Lower leg skin (tissue), 3 donors: ENCODE data around the gene TBC1D7.

Experiments
- POLR2A ChIP-seq, 2 donors: fragments of 450-650 bp; IDR thresholded peaks; one replicate each; pipeline ENCODE4 v1.6.1; 2016 to 2017; ENCODE audit warnings: antibody characterized with exemption in 2 of 2, mild to moderate bottlenecking in 1 of 2, moderate library complexity in 1 of 2
- TF ChIP-seq, protein P1 (sequence below), 3 donors: fragments of 450-650 bp; IDR thresholded peaks; one replicate each; pipeline ENCODE4 v1.5.1; 2016; ENCODE audit warnings: antibody characterized with exemption in 3 of 3, mild to moderate bottlenecking in 3 of 3, moderate library complexity in 2 of 3

DNA sequence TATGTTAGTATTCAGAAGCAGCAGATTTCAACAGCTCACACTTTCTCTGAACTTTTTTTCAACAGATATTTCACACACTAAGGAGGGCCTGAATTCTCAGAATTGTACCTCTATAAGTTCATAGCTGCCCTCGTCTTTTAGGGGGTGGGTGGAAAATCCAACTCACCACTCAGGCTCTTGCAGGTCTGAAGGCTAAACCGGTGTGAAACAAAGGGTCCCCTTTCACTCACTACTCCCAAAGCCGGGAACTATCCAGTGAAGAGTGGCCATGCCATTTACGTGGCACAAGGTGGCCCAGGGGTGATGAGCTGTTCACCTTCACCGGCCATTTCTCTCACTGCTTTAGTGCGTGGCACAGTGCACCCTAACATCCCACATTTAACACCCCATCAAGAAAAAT, 24.2 kb downstream of the TBC1D7 start:
- TF ChIP-seq, protein P1, sequence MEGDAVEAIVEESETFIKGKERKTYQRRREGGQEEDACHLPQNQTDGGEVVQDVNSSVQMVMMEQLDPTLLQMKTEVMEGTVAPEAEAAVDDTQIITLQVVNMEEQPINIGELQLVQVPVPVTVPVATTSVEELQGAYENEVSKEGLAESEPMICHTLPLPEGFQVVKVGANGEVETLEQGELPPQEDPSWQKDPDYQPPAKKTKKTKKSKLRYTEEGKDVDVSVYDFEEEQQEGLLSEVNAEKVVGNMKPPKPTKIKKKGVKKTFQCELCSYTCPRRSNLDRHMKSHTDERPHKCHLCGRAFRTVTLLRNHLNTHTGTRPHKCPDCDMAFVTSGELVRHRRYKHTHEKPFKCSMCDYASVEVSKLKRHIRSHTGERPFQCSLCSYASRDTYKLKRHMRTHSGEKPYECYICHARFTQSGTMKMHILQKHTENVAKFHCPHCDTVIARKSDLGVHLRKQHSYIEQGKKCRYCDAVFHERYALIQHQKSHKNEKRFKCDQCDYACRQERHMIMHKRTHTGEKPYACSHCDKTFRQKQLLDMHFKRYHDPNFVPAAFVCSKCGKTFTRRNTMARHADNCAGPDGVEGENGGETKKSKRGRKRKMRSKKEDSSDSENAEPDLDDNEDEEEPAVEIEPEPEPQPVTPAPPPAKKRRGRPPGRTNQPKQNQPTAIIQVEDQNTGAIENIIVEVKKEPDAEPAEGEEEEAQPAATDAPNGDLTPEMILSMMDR (IDR thresholded peaks at IDR 0.05), result no peak
- TF ChIP-seq POLR2A (IDR thresholded peaks at IDR 0.05), result no peak
